DND-41 (cell line): Measurements from ENCODE around the gene APC.

Source experiments
- ATAC-seq: fragments of 200-7000 bp; cut with Tn5 transposase; 3 replicates; pipeline ENCODE4 v1.9.1; 2021; ENCODE audit warnings: low read depth; ENCODE audit not compliant: insufficient read depth
- DNase-seq: peaks from one replicate; pipeline ENCODE4 v3.0.0-alpha.2; 2020
- H2AFZ ChIP-seq: 2 replicates; pipeline ENCODE4 v1.6.0; 2012; ENCODE audit warnings: low read depth, low read length
- H3K27ac ChIP-seq: 2 replicates; pipeline ENCODE4 v1.5.1; 2012; ENCODE audit warnings: low read length, inconsistent platforms
- H3K27me3 ChIP-seq: fragments of 200-600 bp; sonication (generic); 2 replicates; pipeline ENCODE4 v1.6.0; 2012; ENCODE audit warnings: low read length, mild to moderate bottlenecking, inconsistent platforms; ENCODE audit not compliant: insufficient read depth, poor library complexity
- H3K36me3 ChIP-seq: 2 replicates; pipeline ENCODE4 v1.5.1; 2012; ENCODE audit warnings: low read length, inconsistent platforms; ENCODE audit not compliant: insufficient read depth
- H3K4me1 ChIP-seq: 2 replicates; pipeline ENCODE4 v1.5.1; 2012; ENCODE audit warnings: mild to moderate bottlenecking, low read length; ENCODE audit not compliant: insufficient read depth
- H3K4me2 ChIP-seq: 2 replicates; pipeline ENCODE4 v1.6.0; 2012; ENCODE audit warnings: mild to moderate bottlenecking, moderate library complexity, low read length, inconsistent platforms; ENCODE audit not compliant: insufficient read depth
- H3K4me3 ChIP-seq, 2 experiments: fragments of 200-600 bp in 1 of 2; shearing (Covaris generic) in 1 of 2; 2 replicates each; pipeline ENCODE4 v1.5.1; 2012 to 2016; ENCODE audit warnings: inconsistent platforms in 2 of 2, low read length in 2 of 2, mild to moderate bottlenecking in 2 of 2, low read depth in 1 of 2, moderate library complexity in 1 of 2
- H3K79me2 ChIP-seq: 2 replicates; pipeline ENCODE4 v1.6.0; 2012; ENCODE audit warnings: low read length, inconsistent platforms; ENCODE audit not compliant: insufficient read depth
- H3K9ac ChIP-seq: 2 replicates; pipeline ENCODE4 v1.6.0; 2012; ENCODE audit warnings: low read depth, mild to moderate bottlenecking, inconsistent platforms, low read length, moderate library complexity
- H3K9me3 ChIP-seq: 2 replicates; pipeline ENCODE4 v1.5.1; 2012; ENCODE audit warnings: low read length, moderate library complexity, mild to moderate bottlenecking, inconsistent platforms; ENCODE audit not compliant: insufficient read depth, severe bottlenecking
- H4K20me1 ChIP-seq: 2 replicates; pipeline ENCODE4 v1.6.0; 2012; ENCODE audit warnings: low read length; ENCODE audit not compliant: insufficient read depth
- EZH2 ChIP-seq: IDR thresholded peaks from 3 replicates; pipeline ENCODE4 v1.6.1; 2012; ENCODE audit warnings: borderline replicate concordance, low read depth, mild to moderate bottlenecking, moderate library complexity, low read length, inconsistent platforms; ENCODE audit not compliant: severe bottlenecking
- TF ChIP-seq, protein P1 (sequence below): IDR thresholded peaks from 2 replicates; pipeline ENCODE4 v1.5.1; 2012; ENCODE audit warnings: borderline replicate concordance, low read length, moderate library complexity, mild to moderate bottlenecking; ENCODE audit not compliant: poor library complexity, severe bottlenecking; ENCODE audit errors: extremely low read depth

The APC gene

DNA sequence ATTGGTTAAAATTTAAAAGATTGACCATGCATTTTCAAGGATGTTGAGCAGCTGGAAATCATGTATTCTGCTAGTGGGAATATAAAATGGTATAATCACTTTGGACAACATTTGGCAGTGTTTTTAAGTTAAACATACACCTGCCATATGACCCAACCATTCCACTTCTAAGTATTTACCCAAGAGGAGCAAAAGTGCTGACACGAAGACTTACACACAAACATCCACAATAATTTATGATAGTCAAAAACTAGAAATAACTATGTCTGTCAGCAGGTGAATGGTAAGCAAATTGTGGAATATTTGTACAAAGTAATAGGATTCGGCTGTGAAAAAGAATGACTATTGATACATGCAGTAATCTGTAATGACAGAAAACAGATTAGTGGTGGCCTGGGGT lies 92.7 kb downstream of the APC start:
- no peak overlapping the region for H3K4me3 ChIP-seq
- ATAC-seq = no peak
- no peak for TF ChIP-seq EZH2
- TF ChIP-seq, protein P1, sequence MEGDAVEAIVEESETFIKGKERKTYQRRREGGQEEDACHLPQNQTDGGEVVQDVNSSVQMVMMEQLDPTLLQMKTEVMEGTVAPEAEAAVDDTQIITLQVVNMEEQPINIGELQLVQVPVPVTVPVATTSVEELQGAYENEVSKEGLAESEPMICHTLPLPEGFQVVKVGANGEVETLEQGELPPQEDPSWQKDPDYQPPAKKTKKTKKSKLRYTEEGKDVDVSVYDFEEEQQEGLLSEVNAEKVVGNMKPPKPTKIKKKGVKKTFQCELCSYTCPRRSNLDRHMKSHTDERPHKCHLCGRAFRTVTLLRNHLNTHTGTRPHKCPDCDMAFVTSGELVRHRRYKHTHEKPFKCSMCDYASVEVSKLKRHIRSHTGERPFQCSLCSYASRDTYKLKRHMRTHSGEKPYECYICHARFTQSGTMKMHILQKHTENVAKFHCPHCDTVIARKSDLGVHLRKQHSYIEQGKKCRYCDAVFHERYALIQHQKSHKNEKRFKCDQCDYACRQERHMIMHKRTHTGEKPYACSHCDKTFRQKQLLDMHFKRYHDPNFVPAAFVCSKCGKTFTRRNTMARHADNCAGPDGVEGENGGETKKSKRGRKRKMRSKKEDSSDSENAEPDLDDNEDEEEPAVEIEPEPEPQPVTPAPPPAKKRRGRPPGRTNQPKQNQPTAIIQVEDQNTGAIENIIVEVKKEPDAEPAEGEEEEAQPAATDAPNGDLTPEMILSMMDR = no peak
- H3K9ac ChIP-seq = no peak overlapping the region
- H3K79me2 ChIP-seq = no peaks in the 10 kb centered on the region
- no peaks in the 10 kb centered on the region for H4K20me1 ChIP-seq
- no peaks in the 10 kb centered on the region for H3K9me3 ChIP-seq
- no peaks in the 10 kb centered on the region for H3K4me1 ChIP-seq
- DNase-seq = no peak
- peaks cover 57% of the 10 kb centered on the region for H3K36me3 ChIP-seq
- no peak overlapping the region for H2AFZ ChIP-seq
- H3K27me3 ChIP-seq = no peaks in the 10 kb centered on the region
- no peak overlapping the region for H3K4me2 ChIP-seq
- H3K27ac ChIP-seq = no peak overlapping the region

DNA sequence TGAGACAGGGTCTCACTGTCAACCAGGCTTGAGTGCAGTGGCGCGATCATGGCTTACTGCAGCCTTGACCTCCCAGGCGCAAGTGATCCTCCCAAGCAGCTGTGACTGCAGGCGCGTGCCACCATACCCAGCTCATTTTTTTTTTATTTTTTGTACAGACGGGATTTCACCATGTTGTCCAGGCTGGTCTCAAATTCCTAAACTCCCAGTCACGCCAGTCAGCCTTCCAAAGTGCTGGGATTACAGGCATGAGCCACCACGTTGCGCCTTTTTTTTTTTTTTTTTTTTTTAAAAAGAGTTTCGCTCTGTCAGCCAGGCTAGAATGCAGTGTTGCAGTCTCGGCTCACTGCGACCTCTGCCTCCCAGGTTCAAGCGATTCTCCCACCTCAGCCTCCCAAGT lies 96.3 kb downstream of the APC start:
- Histone ChIP-seq H3K9ac (no peak overlapping the region), H3K9me3 (no peaks in the 10 kb centered on the region), H3K36me3 (peaks cover 51% of the 10 kb centered on the region), H3K4me2 (no peak overlapping the region), H2AFZ (no peak overlapping the region), H4K20me1 (no peaks in the 10 kb centered on the region), H3K4me1 (no peaks in the 10 kb centered on the region), H3K4me3 (no peak overlapping the region), H3K79me2 (no peaks in the 10 kb centered on the region), H3K27me3 (no peaks in the 10 kb centered on the region), H3K27ac (no peak overlapping the region)
- ATAC-seq = no peak
- DNase-seq = no peak
- TF ChIP-seq EZH2 = no peak
- TF ChIP-seq, protein P1 = no peak

DNA sequence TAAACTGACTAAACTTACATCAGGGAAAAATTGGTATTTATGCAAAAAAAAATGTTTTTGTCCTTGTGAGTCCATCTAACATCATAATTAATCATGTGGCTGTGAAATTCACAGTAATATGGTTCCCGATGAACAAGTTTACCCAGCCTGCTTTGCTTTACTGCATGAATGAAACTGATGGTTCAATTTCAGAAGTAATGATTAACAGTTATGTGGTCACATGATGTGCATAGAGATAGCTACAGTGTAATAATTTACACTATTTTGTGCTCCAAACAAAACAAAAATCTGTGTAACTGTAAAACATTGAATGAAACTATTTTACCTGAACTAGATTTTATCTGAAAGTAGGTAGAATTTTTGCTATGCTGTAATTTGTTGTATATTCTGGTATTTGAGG lies 106.8 kb downstream of the APC start:
- no peaks in the 10 kb centered on the region for H3K79me2 ChIP-seq
- H3K4me1 ChIP-seq = no peaks in the 10 kb centered on the region

More for the DNA sequence above, 106.8 kb downstream of the APC start:
- DNase-seq (no peak), ATAC-seq (no peak)
- H3K27ac ChIP-seq = no peak overlapping the region
- no peak overlapping the region for H3K4me3 ChIP-seq
- H3K9me3 ChIP-seq = no peaks in the 10 kb centered on the region
- no peak overlapping the region for H3K4me2 ChIP-seq
- H3K27me3 ChIP-seq = no peaks in the 10 kb centered on the region
- TF ChIP-seq, protein P1 = no peak
- no peak for TF ChIP-seq EZH2
- no peaks in the 10 kb centered on the region for H4K20me1 ChIP-seq
- peaks cover 10% of the 10 kb centered on the region; the same call in 1 of the 2 replicates for H3K36me3 ChIP-seq
- H3K9ac ChIP-seq = no peak overlapping the region
- H2AFZ ChIP-seq = no peak overlapping the region
